K562 (cell line): ENCODE results near the gene NR1H2. TPM values are rescaled to one million over a fixed set of nuclear protein-coding genes. Genes with fewer than 3 reads are reported as not detected.

Experiments used
- CGGBP1 ChIP-seq: fragments of 250-450 bp; sonication (Bioruptor Pico); IDR thresholded peaks from 2 replicates; pipeline ENCODE4 v1.9.0; 2021; ENCODE audit warnings: mild to moderate bottlenecking
- CREB1 ChIP-seq, 2 experiments: sonication (generic) in 1 of 2; formaldehyde crosslinking in 1 of 2; IDR thresholded peaks; 2 replicates each; pipeline versions ENCODE4 v1.6.1 to v1.8.0; 2012 to 2022; ENCODE audit warnings: inconsistent platforms in 1 of 2, mild to moderate bottlenecking in 1 of 2, missing genetic modification reagents in 1 of 2, moderate library complexity in 1 of 2
- DNMT1 ChIP-seq: fragments of 450-650 bp; IDR thresholded peaks from 2 replicates; pipeline ENCODE4 v1.6.1; 2016; ENCODE audit warnings: antibody characterized with exemption, mild to moderate bottlenecking
- ELF4 ChIP-seq: fragments of 450-650 bp; formaldehyde crosslinking; IDR thresholded peaks from 2 replicates; pipeline ENCODE4 v1.4.0; 2022; ENCODE audit warnings: missing genetic modification characterization
- FOXP4 ChIP-seq: sonication (generic); formaldehyde crosslinking; IDR thresholded peaks from 2 replicates; pipeline ENCODE4 v1.8.0; 2022; ENCODE audit warnings: mild to moderate bottlenecking, missing genetic modification reagents, borderline replicate concordance
- GATA2 ChIP-seq: sonication (generic); formaldehyde crosslinking; IDR thresholded peaks from 2 replicates; pipeline ENCODE4 v1.4.0; 2020; ENCODE audit warnings: mild to moderate bottlenecking, missing genetic modification reagents
- HDAC1 ChIP-seq, 2 experiments: fragments of 450-650 bp; IDR thresholded peaks; 2 replicates each; pipeline ENCODE4 v1.6.1; 2016 to 2017; ENCODE audit warnings: inconsistent platforms in 1 of 2, mild to moderate bottlenecking in 1 of 2, moderate library complexity in 1 of 2
- HINFP ChIP-seq: fragments of 450-650 bp; conservative IDR thresholded peaks from 2 replicates; pipeline ENCODE4 v1.6.1; 2016; ENCODE audit warnings: missing genetic modification characterization, low read depth, mild to moderate bottlenecking, control low read depth, missing compliant biosample characterization
- MYNN ChIP-seq, 2 experiments: sonication (generic); formaldehyde crosslinking in 1 of 2; IDR thresholded peaks; 2 replicates each; pipeline versions ENCODE4 v1.5.0 to v1.6.1; 2016 to 2020; ENCODE audit warnings: antibody characterized with exemption in 1 of 2, missing genetic modification reagents in 1 of 2
- NKRF ChIP-seq: fragments of 450-650 bp; IDR thresholded peaks from 2 replicates; pipeline ENCODE4 v1.6.1; 2016; ENCODE audit warnings: borderline replicate concordance
- NUFIP1 ChIP-seq: fragments of 450-650 bp; IDR thresholded peaks from 2 replicates; pipeline ENCODE4 v1.6.1; 2018; ENCODE audit not compliant: partially characterized antibody
- PML ChIP-seq: IDR thresholded peaks from 2 replicates; pipeline ENCODE4 v1.6.1; 2012; ENCODE audit warnings: low read length, inconsistent platforms
- RBM14 ChIP-seq: fragments of 200-400 bp; formaldehyde crosslinking; IDR thresholded peaks from 2 replicates; pipeline ENCODE4 v1.6.1; 2018; ENCODE audit warnings: low read depth, mild to moderate bottlenecking, low read length, moderate library complexity, borderline replicate concordance; ENCODE audit not compliant: insufficient read depth
- SNAPC5 ChIP-seq: fragments of 250-450 bp; sonication (Bioruptor Pico); IDR thresholded peaks from 2 replicates; pipeline ENCODE4 v1.8.0; 2021; ENCODE audit warnings: moderate library complexity, mild to moderate bottlenecking, inconsistent platforms
- SP1 ChIP-seq: sonication (generic); formaldehyde crosslinking; IDR thresholded peaks from 2 replicates; pipeline ENCODE4 v1.8.1; 2022; ENCODE audit warnings: mild to moderate bottlenecking, missing genetic modification reagents
- TFE3 ChIP-seq: fragments of 450-650 bp; formaldehyde crosslinking; IDR thresholded peaks from 2 replicates; pipeline ENCODE4 v1.4.0; 2020; ENCODE audit warnings: mild to moderate bottlenecking, mixed read lengths
- ZNF263 ChIP-seq: sonication (generic); formaldehyde crosslinking; IDR thresholded peaks from 2 replicates; pipeline ENCODE4 v1.8.0; 2022; ENCODE audit warnings: mild to moderate bottlenecking, missing genetic modification reagents, borderline replicate concordance
- ZNF408 ChIP-seq: fragments of 250-450 bp; sonication (Bioruptor Pico); IDR thresholded peaks from 2 replicates; pipeline ENCODE4 v1.4.0; 2020; ENCODE audit warnings: low read depth, mild to moderate bottlenecking, moderate library complexity
- polyA plus RNA-seq, 8 experiments: library from polyadenylated mRNA; depleted of rRNA in 4 of 8; stranded (reverse) in 5 of 8; unstranded in 3 of 8; fragments of >200 nt; fragmentation: Nextera tagmentation in 2 of 8; fragmentation: Illumina TruSeq in 1 of 8; extraction: Ambion mirVana in 2 of 8; extraction: Trizol in 1 of 8; gene quantifications; 2 replicates each; pipeline versions ENCODE4 v1.2.1 to v1.2.3, GENCODE V29; 2011 to 2014; ENCODE audit warnings: inconsistent platforms in 1 of 8, missing spikeins in 1 of 8
- total RNA-seq, 7 experiments: library from RNA; depleted of rRNA in 6 of 7; stranded (reverse); fragments of >200 nt in 6 of 7; fragmentation: Illumina TruSeq in 2 of 7; extraction: Trizol in 2 of 7; gene quantifications; 2 replicates each; pipeline versions ENCODE4 v1.2.1 to v1.2.3, GENCODE V29; 2011 to 2021; ENCODE audit warnings: low replicate concordance in 1 of 7

The NR1H2 gene
- total and polyA plus RNA-seq, 9 of the 15 experiments (the other 6 are each of a cell fraction or from before 2014, with no cell fraction given), result 0.11 to 73.8 (median 24.0) TPM

- peak; percentile 52; the same call in 1 of the 2 replicates for TF ChIP-seq HINFP (tag)
- peak in 1 of 2 experiments; percentile 47; a peak in 1 of 4 replicates for TF ChIP-seq HDAC1 (IDR thresholded peaks at IDR 0.05)
- TF ChIP-seq GATA2 (CRISPR knock-in tag), result no peak
- TF ChIP-seq ZNF408, result no peak
- TF ChIP-seq ZNF263 (CRISPR knock-in tag), result peak; percentile 16; the same call in 1 of the 2 replicates
- no peak for TF ChIP-seq TFE3 (CRISPR knock-in tag)
- 0 out of 2 replicates have a peak, but pooled peaks have one; percentile 25 for TF ChIP-seq DNMT1
- peak; percentile 50; the same call in 1 of the 2 replicates for TF ChIP-seq NKRF
- TF ChIP-seq NUFIP1, result peak; percentile 72
- peak; percentile 72 for TF ChIP-seq SP1
- TF ChIP-seq CGGBP1, result no peak; the same call in 1 of the 2 replicates
- TF ChIP-seq SNAPC5 (CRISPR knock-in tag), result no peak
- peak; percentile 71; the same call in 1 of the 2 replicates for TF ChIP-seq FOXP4 (CRISPR knock-in tag)
- peak; percentile 76; the same call in 1 of the 2 replicates for TF ChIP-seq PML
- TF ChIP-seq ELF4 (CRISPR knock-in tag), result 0 out of 2 replicates have a peak, but pooled peaks have one; percentile 57
- no peak for TF ChIP-seq RBM14
- TF ChIP-seq MYNN (IDR thresholded peaks at IDR 0.05), result no peak
- TF ChIP-seq MYNN (CRISPR knock-in tag; IDR thresholded peaks at IDR 0.05), result no peak
- peak; percentile 100 for TF ChIP-seq CREB1 (IDR thresholded peaks at IDR 0.05)
- TF ChIP-seq CREB1 (CRISPR knock-in tag; IDR thresholded peaks at IDR 0.05), result peak; percentile 98
Observed at GRCh38 chr19:50333737-50334617, 42.3 kb upstream of the NR1H2 start (continued).
